GM21619 (cell line): Measurements from ENCODE around the gene DCUN1D5.

Source experiments
- ATAC-seq: cut with Tn5 transposase; IDR thresholded peaks from one replicate; pipeline ENCODE4 v1.9.1; 2021; ENCODE audit not compliant: unreplicated experiment

DCUN1D5 gene

DNA sequence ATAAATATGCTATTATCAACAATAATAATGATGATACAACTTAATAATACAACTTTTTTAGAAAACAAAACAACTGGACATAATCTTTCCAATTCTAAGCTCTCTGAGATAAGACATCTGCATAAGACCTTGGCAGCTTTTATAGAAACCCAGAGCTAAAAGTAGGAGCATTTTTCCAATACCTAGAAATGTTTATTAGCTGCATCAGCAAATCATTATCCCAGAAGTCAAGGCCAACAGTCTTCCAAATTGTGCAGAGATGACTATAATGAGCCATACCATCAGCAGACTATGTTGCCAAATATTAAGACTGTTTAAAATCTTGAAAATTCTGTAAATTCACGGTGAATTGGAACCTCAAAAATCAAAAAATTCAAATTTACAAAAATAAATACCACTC, 30.3 kb downstream of the DCUN1D5 start:
- ATAC-seq: no peak

- ATAC-seq: peak; percentile 64
These were observed 36.6 kb downstream of the DCUN1D5 start for GRCh38 chr11:103055221-103055890.

DNA sequence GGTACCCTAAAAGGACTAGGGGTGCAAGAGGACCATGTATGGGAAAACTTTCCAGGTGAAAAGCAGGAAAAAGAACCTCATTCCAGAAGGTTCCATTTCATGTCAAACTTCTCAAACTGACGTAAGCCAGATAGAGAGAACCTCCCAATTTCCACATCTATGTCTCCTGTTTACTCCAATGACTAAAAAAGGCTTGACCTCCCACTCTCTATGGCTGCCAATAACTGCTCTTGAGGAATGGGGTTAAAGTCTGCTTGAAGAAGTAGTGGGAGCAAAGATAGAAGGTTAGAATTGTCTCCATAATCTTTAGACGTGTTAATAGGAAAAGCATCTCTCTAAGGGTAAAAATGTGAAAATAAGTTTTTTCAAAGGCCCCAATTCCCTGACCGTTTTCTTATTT, 38.0 kb downstream of the DCUN1D5 start:
- no peak for ATAC-seq

GRCh38 chr11:103051981-103052380, 40.0 kb downstream of the DCUN1D5 start:
- no peak for ATAC-seq

DNA sequence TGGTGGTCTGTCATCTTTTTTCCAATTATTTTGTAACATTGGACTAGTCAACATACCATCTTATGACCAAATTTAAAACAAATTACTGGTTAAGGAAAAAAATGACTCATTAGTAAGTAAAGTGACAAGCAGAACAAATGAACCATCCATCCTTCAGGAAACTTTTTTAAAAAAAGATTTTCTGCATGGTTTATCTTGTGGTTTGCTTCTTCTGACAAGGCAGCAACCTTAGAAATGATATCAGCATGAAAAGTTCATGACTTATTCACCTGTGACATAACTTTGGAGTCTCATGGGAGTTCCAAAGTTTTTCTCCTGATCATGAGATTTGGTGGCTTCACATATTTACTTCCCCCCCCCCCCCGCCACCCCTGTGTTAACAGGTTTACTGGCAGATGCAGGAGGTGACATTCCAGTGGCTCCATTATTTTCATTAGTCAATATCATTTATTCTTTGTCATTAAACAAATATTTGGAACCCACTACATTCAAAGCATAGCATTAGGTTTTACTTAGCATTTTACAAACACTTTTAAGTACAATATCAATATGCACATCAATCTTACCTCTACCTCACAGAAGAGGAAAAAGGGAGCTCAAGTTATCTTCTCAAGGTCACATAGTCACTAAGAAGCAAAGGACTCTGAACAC, 40.7 kb downstream of the DCUN1D5 start:
- no peak for ATAC-seq

DNA sequence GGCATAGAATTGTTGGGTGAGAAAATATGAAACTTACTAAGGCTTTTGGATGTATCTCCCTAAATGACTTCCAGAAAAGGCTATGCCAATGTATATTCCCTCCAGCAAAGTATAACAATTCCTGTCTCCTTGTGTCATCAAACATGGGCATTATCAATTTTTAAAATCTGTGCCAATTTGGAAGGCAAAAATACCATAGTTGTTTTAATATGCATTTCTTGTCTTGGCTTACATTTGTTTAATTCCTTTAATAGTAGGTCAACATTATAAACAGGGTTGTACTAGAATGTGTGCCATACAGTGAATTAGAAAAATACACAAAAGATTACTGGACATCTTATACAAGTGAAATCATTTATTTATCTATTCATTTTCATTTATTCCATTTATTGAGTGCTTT, 41.6 kb downstream of the DCUN1D5 start:
- ATAC-seq: no peak

DNA sequence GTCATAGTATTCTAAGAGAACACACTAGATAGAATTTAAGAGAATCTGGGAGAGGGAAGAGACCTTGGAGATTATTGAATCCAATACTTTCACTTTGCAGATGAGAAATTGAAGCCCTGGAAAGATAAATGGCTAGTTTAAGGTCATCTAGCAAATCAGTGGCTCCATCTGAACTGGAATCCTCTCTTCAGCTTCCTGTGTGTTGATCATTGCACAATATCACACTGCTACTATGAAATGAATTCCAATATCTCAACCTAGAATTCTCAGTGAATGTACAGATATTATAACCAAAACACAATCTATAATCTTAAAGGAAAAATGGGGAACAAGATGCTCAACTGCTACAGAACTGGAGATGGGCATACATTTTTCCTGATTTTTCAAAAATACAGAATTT, 44.1 kb downstream of the DCUN1D5 start:
- no peak for ATAC-seq

DNA sequence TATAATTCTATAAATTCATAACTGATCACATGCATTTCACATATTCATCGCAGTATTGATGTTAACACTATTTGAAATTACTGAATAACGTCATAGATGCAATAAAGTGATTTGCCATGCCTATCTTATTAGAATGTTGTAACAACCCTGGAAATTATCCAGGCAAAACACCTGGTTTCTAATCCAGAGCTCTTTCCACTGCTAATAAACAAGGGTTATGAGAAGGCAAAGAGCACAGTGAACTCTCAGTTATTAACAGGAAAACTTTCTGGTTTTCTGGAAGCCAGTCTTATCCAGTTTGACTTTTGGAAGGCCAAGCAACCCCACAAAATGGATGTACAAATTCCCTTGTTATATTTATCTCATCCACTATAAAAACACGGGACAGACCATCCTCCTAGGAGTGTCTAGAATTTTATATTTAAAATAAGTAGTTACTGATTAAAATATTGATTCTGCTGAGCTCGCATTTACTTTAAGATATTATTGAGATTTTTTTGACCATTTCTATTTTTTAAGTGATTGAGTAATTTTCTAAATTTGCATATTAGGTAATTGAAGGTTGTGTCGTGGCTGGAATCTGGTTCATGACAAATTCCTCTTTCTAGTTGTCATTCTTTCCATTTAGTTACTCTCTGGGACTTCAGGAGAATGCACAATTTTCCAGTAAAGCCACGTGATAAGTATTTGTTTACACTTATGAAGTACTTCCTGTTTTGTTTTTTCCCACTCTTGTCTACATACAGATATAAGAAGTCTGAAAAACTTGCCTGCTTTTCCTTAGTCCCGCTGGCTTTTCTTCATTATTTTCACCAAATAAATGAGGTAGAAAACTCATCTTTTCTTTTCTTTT, 47.9 kb downstream of the DCUN1D5 start:
- no peak for ATAC-seq

GRCh38 chr11:103042161-103042560, 49.8 kb downstream of the DCUN1D5 start:
- ATAC-seq: no peak

GRCh38 chr11:103035791-103036434, 56.0 kb downstream of the DCUN1D5 start:
- ATAC-seq: peak; percentile 96

DNA sequence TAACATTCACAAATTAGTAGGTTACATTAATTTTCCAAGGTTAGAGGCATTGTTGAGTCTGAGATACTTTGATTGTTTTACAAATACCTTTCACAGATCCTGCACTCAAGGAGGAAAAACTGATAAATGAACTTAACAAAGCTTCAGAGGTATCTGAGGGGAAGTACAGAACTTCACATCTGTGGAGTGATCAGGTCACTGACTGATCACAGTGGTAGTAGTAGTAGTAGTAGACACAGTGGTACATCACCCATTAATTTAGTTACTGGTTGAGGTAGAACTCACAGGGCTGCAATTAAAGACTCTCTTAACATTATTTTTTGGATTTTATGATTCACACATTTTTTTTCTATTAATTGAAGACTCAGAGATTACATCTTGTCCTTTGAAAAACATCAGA, 56.7 kb downstream of the DCUN1D5 start:
- no peak for ATAC-seq

DNA sequence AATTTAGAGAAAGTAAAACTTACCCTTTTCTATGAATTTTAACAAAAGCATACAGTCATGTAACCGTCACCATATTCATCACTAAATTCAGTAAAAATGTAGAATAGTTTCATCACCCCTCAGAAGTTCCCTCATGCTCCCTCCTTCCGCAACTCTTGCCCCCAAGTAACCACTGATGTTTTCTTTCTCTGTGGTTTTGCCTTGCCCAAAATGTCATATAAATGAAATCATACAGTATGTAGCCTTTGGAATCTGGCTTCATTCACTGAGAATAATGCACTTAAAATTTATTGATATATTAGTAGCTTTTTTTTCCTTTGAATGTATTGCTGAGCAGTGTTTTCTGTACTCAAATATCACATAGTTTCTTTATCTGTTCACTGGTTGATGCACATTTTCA, 60.1 kb downstream of the DCUN1D5 start:
- no peak for ATAC-seq

GRCh38 chr11:103029401-103029800, 62.6 kb downstream of the DCUN1D5 start:
- no peak for ATAC-seq

DNA sequence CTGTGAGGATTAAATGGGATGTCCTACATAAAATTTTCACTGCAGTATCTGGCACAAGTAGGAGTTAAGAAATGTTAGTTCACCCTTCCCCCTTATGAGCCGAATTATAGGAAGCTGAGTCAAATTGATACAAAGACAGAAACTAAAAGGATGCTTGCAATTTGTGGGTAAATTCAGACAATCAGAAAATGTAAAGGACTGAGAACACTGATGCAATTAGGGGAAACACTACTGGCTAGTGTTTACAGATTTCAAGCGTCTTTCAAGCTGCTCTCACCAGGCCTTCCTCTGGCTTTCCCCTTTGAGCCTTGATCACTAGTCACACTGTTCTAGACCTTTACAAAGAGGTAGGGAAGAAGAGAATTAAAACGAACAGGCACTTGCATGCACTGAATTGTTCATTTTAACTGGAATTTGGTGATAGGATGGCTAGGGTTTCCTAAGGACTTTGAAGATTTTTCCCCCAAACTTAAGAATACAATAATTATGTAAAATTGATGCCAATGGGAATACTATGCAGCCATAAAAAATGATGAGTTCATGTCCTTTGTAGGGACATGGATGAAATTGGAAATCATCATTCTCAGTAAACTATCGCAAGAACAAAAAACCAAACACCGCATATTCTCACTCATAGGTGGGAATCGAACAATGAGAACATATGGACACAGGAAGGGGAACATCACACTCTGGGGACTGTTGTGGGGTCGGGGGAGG, 63.5 kb downstream of the DCUN1D5 start:
- ATAC-seq: peak; percentile 96

GRCh38 chr11:103024086-103024485, 67.9 kb downstream of the DCUN1D5 start:
- no peak for ATAC-seq

GRCh38 chr11:103016031-103016430, 75.9 kb downstream of the DCUN1D5 start:
- ATAC-seq: no peak

GRCh38 chr11:103013421-103013820, 78.5 kb downstream of the DCUN1D5 start:
- no peak for ATAC-seq
